PFSK-1 (cell line): ENCODE results near the gene CHPF2.

Experiments used
- FOXP2 ChIP-seq: optimal IDR thresholded peaks from 2 replicates; pipeline ENCODE3; 2011; ENCODE audit warnings: borderline replicate concordance, control low read depth, inconsistent platforms; ENCODE audit not compliant: insufficient read depth; ENCODE audit errors: extremely low read length, extremely low read depth
- POLR2AphosphoS5 ChIP-seq: IDR thresholded peaks from 2 replicates; pipeline ENCODE4 v1.6.1; 2012; ENCODE audit warnings: low read depth, mild to moderate bottlenecking, control low read depth, low read length, moderate library complexity
- SIN3A ChIP-seq: IDR thresholded peaks from 2 replicates; pipeline ENCODE4 v1.6.1; 2012; ENCODE audit warnings: mild to moderate bottlenecking, low read length, moderate library complexity, borderline replicate concordance; ENCODE audit not compliant: insufficient read depth
- TAF1 ChIP-seq: IDR thresholded peaks from 2 replicates; pipeline ENCODE4 v1.6.1; 2012; ENCODE audit warnings: low read length, control low read depth, borderline replicate concordance; ENCODE audit not compliant: insufficient read depth
- TF ChIP-seq, protein P1 (sequence below), 2 experiments: IDR thresholded peaks; 2 replicates each; pipeline versions ENCODE4 v1.6.1 to v1.8.0; 2011 to 2012; ENCODE audit warnings: low read depth in 2 of 2, low read length in 2 of 2, control low read depth in 1 of 2, inconsistent platforms in 1 of 2, mild to moderate bottlenecking in 1 of 2, moderate library complexity in 1 of 2; ENCODE audit not compliant: insufficient read depth in 1 of 2

DNA sequence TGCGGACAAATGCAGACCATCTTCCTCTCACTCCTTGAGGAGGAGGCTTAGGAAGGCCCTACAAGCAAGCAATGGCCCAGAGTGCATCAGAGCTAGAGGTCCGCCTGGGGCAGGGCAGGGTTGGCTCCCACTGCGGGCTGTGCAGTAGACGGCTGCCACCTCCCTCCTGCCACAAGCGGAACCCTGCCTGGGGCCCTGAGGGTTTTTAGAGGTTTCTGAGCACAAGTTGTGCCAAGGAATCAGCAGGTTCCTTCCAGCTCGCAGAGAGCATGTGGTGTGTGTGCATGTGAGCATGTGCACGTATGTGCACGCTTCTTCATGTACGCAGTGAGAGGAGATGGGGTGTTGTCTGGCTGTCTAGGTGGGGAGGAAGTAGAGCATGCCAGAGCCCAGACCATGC is 42.1 kb downstream of the CHPF2 start:
- TF ChIP-seq, protein P1, sequence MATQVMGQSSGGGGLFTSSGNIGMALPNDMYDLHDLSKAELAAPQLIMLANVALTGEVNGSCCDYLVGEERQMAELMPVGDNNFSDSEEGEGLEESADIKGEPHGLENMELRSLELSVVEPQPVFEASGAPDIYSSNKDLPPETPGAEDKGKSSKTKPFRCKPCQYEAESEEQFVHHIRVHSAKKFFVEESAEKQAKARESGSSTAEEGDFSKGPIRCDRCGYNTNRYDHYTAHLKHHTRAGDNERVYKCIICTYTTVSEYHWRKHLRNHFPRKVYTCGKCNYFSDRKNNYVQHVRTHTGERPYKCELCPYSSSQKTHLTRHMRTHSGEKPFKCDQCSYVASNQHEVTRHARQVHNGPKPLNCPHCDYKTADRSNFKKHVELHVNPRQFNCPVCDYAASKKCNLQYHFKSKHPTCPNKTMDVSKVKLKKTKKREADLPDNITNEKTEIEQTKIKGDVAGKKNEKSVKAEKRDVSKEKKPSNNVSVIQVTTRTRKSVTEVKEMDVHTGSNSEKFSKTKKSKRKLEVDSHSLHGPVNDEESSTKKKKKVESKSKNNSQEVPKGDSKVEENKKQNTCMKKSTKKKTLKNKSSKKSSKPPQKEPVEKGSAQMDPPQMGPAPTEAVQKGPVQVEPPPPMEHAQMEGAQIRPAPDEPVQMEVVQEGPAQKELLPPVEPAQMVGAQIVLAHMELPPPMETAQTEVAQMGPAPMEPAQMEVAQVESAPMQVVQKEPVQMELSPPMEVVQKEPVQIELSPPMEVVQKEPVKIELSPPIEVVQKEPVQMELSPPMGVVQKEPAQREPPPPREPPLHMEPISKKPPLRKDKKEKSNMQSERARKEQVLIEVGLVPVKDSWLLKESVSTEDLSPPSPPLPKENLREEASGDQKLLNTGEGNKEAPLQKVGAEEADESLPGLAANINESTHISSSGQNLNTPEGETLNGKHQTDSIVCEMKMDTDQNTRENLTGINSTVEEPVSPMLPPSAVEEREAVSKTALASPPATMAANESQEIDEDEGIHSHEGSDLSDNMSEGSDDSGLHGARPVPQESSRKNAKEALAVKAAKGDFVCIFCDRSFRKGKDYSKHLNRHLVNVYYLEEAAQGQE (IDR thresholded peaks at IDR 0.05; ENCODE audit: insufficient read depth in 1 of 2, low read depth in 2 of 2, low read length in 2 of 2), result no peak
- TF ChIP-seq SIN3A, result no peak
- no peak for TF ChIP-seq TAF1
- TF ChIP-seq POLR2AphosphoS5, result no peak
- no peak for TF ChIP-seq FOXP2
